GM21390 (cell line): ENCODE measurements around the gene FAM25A.
"Not testable (repeated sequence)": the region's sequence is repeated elsewhere in the genome, so short reads cannot be mapped to it uniquely, and the experiment has no call there.

Experiments
- ATAC-seq: cut with Tn5 transposase; IDR thresholded peaks from one replicate; pipeline ENCODE4 v1.9.1; 2021; ENCODE audit not compliant: unreplicated experiment

The FAM25A gene

DNA sequence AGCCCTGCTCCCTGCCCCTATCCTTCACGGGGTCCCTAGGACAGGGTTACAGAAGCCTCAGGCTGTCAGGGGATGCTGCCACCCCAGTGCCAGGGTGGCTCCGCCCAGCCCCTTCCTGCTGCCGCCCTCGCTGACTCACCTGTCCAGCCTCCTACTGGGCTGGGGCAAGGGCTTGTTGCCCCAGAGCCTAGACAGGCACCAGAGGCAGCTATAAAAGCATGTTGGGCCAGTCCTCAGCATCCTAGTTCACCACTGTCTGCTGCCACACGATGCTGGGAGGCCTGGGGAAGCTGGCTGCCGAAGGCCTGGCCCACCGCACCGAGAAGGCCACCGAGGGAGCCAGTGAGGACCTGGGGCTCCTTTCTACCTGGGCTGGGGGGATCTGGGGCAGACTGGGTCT lies at the start of gene FAM25A:
FAM25A (plus strand) TSS at position 239 of the 400 bp plus-strand sequence; CDS start at position 270, 31 bp downstream.
- ATAC-seq: not testable (repeated sequence)

DNA sequence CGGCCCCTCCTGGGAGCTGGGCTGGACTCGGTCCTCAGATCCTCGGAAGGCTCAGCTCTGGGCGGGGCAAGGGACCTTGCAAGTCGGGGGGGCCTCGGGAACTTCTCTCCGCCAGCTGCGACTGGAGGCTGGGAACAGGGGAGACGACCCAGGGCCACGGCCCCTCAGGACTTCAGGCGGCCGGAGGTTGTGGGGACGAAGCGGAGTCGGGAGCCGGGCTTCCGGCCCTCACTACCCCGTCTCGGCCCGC lies 49.2 kb upstream of the FAM25A start:
- ATAC-seq: no peak

DNA sequence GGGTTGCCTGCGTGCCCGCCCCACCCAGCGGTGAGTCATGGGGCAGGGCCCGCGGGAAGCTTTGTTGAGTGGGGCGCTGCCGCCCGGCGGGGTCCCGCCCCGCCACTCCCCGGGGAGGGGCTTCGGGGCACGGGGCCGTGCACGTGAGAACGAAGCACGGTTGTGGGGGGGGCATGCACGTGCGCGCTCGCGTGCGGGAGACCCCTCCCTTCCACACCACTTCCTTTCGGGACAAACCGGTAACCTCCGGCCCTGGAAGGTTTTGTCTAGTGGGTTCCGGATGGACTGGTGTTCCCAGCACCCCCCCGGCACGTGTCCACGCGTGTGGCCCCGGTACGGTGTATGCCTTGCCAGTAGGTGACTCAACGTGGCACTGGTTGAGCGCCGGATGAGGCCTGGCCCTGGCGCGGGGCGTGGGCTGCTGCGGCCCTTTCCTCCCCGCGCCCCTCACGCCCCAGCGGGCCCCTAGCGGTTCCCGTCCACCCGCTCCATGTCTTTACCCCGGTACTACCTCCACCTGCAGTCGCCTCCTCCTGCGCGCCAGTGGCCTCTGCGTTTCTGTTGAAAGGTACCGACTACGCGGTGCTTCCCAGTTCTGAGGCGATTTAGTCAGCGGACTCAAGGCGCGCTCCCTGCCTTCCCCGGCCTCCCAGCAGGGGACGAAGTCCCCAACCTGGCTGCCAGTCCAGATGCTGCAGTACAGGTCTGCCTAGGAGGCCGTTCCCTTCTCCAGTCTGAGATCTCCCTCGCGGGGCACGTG lies 48.7 kb upstream of the FAM25A start:
- ATAC-seq: peak; percentile 78

DNA sequence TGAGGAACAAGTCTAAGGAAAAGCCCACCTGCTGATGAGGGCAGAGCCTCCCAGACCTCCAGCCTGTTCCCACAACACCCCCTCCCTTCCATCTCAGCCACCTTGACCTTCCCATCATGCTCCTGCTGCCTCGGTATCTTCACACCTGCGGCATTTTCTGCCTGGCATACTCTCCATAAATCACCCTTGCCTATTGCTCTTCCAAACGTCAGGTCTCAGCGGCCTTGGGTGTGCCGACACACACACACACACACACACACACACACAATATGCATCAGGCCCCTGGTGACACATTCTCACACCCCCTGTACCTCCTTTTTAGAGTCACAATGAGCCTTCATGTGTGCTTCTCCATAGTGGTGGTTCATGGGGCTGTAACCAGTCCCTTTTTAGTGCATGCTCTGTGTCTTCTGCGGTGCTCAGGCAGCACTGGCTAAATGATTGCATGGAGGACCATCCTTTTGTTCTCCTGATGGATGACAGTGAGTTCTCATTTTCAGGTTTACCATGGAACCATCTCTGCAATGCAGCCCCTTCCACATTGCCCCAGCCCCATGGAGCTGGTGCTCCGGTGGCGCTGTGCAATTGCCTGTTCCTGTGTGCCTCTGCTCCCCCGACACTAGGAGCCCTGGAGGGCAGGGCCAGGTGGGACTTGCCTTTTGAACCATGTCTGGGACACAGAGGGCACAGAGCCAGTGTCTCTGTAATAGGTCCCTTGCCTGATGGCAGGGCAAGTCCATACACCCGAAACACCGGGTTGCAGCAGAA lies 47.3 kb upstream of the FAM25A start:
- no peak for ATAC-seq

DNA sequence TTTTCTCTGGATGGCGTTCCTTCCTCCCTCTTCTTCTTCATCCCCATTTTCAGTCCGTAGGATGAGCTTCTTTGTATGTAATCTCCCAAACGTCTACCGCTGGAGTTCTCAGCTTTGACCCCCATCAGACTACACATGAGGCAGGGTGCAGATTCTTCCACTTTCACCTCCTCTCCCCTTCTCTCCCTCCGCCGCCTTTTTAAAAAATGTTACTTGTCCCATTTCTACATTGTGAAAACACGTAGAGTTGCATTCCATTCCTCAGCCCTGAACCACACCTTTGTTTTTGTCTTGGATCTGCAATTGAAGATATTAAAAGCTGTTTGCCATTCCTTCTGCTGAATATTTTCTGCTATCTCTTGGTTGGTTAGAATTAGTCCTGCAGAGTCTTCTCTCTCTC lies 45.6 kb upstream of the FAM25A start:
- no peak for ATAC-seq

DNA sequence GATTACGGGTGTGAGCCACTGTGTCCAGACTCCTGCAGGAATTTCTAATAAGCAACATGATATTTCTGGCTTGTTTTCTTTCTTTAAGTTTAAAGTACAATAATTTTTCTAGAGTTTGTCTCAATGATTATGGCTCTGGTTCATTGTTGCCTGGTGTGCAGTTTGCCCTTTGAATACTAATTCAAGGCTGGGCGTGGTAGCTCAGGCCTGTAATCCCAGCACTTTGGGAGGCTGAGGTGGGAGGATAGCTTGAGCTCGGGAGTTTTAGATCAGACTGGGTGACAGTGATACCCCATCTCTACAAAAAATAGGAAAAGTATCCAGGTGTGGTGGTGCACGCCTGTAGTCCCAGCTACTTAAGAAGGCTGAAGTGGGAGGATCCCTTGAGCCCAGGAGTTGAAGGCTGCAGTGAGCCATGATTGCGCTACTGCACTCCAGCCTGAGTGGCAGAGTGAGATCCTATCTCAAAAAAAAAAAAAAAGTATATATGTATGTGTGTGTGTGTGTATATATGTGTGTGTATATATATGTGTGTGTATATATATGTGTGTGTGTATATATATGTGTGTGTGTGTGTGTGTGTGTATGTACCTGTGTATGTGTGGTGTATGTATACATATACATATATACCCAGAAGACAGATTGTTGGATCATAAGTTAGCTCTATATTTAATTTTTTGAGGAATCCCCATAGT lies 43.6 kb upstream of the FAM25A start:
- no peak for ATAC-seq

DNA sequence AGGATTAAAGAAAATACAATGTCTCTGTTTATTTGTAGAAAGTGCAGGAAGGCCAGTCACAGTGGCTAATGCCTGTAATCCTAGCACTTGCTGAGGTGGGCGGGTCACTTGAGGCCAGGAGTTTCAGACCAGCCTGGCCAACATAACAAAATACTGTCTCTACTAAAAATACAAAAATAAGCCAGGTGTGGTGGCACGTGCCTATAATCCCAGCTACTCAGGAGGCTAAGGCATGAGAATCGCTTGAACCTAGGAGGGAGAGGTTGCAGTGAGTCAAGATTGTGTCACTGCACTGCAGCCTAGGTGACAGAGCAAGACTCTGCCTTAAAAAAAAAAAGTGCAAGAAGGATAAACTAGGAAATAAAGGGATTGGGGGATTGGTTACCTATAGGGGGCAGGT lies 41.6 kb upstream of the FAM25A start:
- not testable (repeated sequence) for ATAC-seq

DNA sequence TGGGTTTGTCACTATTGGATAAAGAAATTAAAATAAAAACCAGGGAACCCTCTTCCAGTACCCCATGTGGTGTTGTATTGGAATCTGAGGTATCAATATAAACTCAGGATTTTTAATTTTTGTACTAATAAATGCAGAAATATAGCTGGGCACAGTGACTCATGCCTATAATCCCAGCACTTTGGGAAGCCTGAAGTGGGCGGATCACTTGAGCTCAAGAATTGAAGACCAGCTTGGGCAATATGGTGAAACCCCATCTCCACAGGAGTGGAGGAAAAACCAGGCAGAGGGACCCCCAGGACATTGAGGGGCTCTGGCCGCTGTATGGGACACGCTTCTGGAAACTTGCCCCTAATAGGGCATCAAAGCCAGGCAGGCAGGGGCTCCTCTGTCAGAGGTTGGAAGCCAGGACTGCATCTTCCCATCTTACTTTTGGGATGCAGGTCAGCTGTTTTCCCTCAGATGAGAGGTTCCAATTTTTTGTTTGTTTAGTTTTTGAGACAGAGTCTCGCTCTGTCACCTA lies 40.7 kb upstream of the FAM25A start:
- ATAC-seq: no peak

DNA sequence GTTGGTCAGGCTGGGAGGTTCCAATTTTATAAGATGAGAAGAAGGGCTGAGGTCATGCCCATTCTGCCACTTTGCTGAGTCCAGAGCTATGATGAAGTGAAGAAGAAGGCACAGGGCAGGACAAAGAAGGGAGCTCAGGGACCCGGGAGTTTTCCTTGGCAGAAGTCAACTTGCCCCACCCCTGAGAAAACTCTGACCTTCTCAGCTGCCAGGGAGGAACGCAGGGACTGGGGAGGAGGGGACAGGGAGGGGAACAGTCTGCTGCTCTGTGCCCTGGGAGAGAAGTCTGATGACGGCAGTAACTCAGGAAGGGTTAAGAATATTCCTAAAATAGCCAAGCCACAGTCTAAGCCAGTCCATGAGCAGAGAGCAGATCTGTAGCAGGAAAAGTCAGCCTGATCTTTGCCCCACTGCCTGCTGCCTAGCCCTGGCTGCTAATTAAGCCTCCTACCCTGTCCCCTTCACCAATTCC lies 40.1 kb upstream of the FAM25A start:
- no peak for ATAC-seq

DNA sequence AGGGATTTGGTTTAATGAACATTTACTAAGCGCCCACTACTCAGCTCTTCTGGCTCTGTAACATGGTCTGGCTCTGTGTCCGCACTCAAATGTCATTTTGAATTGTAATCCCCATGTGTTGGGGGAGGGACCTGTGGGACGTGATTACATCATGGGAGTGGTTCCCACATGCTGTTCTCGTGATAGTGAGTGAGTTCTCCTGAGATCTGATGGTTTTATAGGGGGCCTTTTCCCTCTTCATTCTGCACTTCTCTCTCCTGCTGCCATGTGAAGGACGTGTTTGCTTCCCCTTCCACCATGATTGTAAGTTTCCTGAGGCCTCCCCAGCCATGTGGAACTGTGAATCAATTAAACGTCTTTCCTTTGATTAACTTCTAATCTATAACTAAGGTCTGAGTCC lies 39.1 kb upstream of the FAM25A start:
- ATAC-seq: not testable (repeated sequence)

DNA sequence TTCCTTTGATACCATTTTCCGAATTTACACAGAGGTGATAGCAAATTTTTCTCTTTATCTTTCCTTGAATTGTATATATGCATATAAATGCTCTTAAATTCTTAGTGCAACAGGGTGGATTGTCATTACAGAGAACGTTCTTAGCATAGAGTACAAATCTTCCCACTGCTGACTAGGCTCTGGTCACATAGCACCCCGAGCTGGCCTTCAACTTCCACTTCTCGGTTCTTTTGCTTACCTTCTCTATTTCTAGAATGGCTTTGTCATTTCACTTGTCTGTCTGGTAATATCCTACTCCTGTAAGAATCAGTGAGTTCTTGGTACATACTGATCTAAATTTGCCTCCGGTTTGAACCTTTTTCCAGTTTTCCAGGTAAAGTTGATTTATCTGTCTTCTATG lies 38.4 kb upstream of the FAM25A start:
- ATAC-seq: no peak

DNA sequence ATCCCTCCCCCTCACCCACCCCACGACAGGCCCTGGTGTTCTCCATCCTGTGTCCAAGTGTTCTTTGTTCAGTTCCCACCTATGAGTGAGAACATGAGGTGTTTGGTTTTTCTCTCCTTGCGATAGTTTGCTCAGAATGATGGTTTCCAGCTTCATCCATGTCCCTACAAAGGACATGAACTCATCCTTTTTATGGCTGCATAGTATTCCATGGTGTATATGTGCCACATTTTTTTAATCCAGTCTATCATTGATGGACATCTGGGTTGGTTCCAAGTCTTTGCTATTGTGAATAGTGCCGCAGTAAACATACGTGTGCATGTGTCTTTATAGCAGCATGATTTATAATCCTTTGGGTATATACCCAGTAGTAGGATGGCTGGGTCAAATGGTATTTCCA lies 35.6 kb upstream of the FAM25A start:
- ATAC-seq: not testable (repeated sequence)

DNA sequence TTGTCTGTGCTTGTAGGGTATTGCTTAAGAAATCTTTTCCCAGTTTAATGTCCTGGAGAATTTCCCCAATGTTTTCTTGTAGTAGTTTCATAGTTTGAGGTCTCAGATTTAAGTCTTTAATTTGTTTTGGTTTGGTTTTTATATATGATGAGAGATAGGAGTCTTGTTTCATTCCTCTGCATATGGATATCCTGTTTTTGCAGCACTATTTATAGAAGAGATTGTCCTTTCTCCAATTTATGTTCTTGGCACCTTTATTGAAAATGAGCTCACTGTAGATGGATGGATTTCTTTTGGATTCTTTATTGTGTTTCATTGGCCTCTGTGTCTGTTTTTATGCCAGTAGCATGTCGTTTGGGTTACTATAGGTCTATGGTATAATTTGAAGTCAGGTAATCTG lies 31.6 kb upstream of the FAM25A start:
- ATAC-seq: no peak

DNA sequence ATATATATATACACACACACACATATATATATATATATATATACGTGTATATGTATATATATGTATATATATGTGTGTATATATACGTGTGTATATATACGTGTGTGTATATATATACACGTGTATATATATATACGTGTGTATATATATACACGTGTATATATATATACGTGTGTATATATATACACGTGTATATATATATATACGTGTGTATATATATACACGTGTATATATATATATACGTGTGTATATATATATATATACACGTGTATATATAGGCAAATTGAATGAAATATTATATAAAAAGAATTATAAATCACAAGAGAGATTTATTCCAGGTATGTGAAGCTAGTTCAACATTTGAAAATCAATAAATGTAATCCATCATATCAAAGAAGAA lies 28.7 kb upstream of the FAM25A start:
- not testable (repeated sequence) for ATAC-seq

DNA sequence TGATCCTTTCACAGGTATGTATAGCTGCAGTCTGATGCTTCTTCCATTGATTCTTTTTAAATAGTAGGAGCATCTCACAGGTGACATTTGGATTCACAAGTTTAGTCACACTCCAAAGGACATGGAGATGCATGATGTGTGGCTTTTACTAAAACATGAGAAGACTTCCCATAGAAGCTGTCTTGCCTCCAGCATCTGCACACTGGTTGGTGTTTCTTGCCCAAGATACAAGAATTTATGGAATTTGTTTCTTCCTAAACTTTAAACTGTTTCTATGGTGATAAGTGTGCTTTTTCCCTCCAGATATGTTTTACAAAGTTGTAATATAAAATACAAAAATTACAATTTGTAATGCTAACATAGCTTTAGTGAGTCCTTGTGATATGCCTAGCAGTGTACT lies 27.6 kb upstream of the FAM25A start:
- no peak for ATAC-seq

DNA sequence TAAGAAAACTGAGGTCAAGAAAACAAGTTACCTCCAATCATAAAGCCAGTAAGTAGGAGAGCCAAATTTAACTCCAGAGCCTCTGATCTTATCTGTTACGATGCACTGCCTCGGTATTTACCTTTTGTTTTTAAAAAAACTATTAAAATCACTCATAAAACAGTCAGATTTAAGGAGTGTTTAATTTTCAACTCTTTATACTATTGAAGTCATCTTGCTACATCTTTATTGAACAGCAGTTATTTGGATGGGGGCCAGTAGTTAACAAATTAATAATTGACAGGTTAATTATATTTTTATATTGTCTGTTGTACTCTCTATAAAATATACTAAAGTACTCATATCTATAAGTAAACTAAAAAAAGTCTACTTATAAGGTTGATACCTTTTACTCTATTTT lies 27.2 kb upstream of the FAM25A start:
- no peak for ATAC-seq

DNA sequence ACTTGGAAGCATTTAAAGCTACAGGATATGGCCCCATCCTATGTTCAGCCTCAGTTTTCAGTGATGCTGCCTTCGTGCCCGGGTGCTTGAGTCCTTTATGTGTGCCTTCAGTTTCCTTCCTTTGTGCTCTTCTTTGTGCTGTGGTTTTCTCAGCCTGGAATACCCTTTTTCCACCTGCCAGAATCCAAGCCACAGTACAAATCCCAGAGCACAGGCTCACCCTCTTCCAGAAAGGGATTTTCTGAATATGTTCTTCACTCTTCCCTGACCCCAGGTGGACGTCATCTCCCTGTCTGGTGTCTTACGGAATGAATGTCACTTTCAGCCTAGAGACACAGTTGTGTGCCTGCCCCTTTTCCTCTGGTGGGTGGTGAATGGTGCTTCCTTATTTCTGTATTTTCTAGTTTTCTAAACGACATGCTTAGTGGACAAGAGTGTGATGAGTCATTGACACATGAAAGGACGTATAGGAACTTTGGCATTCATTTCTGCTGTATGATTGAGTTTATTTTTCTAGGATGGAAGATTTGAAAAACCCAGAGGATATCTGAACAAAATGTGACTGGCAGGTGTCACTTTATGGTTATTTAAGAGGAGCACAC lies 20.2 kb upstream of the FAM25A start:
- not testable (repeated sequence) for ATAC-seq

DNA sequence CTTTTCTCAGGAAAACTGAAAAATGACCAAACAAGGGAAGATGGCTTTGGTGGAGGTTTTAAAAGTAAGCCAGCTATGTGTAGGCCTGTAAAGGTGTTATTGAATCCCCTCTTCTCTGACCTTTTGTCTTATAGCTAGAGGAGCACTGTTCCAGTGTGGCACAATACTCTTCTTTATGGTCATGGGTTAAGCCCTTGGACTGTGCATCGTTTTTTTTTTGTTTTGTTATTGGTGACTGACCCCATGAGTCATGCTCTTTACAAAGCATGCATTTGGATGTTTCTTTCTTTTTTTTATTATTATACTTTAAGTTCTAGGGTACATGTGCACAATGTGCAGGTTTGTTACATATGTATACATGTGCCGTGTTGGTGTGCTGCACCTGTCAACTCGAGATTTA lies 19.6 kb upstream of the FAM25A start:
- no peak for ATAC-seq

DNA sequence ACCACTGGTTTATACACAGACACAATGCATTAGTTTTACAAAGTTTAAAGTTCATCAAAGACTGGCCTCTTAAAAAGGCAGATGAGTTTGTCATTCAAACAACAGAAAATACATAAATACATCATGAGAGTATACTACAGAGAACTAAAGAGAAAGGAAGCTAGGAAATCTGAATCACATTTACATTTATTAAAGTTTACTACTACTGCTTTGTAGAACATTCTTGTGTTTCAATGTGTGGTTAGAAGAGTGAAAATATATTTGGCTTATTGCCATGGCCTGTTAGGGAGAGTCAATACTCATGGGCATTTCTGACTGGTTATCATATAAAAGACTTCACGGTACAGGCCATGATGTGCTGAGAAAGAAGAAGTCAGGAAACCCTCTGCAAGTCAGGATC lies 13.0 kb upstream of the FAM25A start:
- ATAC-seq: not testable (repeated sequence)

DNA sequence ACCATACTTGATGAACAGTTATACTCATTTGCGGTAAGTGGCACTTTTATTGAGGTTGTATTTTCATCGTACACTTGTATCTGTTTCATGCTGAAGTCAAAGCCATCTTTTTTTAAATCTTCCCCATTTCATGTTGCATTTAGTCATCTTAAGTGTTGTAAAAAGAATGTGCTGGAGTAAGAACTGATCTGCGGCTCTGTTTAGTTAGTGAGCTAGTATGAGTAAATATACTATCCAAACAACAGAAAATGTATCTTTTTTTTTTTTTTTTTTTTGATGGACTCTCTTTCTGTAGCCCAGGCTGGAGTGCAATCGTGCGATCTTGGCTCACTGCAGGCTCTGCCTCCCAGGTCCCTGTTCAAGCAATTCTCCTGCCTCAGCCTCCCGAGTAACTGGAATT lies 12.4 kb upstream of the FAM25A start:
- ATAC-seq: not testable (repeated sequence)

DNA sequence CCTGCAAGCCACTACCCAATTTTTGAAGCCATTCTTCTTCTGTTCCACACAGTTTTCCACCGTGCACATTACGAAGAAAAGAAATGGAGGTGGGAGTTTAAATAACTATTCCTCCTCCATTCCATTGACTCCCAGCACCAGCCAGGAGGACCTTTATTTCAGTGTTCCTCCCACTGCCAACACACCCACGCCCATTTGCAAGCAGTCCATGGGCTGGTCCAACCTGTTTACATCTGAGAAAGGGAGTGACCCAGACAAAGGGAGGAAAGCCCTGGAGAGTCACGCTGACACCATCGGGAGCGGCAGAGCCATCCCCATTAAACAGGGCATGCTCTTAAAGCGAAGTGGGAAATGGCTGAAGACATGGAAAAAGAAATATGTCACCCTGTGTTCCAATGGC lies 11.8 kb upstream of the FAM25A start:
- not testable (repeated sequence) for ATAC-seq
